GM13976 (cell line): ENCODE results near the gene RAE1.
"Not testable (repeated sequence)": the region's sequence is repeated elsewhere in the genome, so short reads cannot be mapped to it uniquely, and the experiment has no call there.

Experiments used
- DNase-seq: peaks from one replicate; pipeline ENCODE4 v3.0.0; 2012; ENCODE audit warnings: low spot score
- CTCF ChIP-seq: IDR thresholded peaks from 2 replicates; pipeline ENCODE4 v1.5.1; 2012; ENCODE audit warnings: borderline replicate concordance, mild to moderate bottlenecking; ENCODE audit not compliant: insufficient read depth; ENCODE audit errors: extremely low read depth, missing control alignments, control extremely low read depth
- in situ Hi-C: fragments of 300-500 bp; cut with MboI; formaldehyde crosslinking; loops from one replicate; pipeline ENCODE4 v1.12.0; 2022; ENCODE audit warnings: low sequenced_read_pairs, mixed read lengths, inconsistent platforms; ENCODE audit not compliant: unreplicated experiment

RAE1 gene

GRCh38 chr20:57413986-57414385 lies 62.9 kb downstream of the RAE1 start:
- no peak for TF ChIP-seq CTCF
- in situ Hi-C loops, result no loop called here
- DNase-seq, result no peak

GRCh38 chr20:57414867-57415592 lies 64.0 kb downstream of the RAE1 start:
- TF ChIP-seq CTCF, result no peak
- DNase-seq, result no peak
- in situ Hi-C loops, result no loop called here

- DNase-seq, result no peak
- no peak for TF ChIP-seq CTCF
- in situ Hi-C loops, result no loop called here
Observed at GRCh38 chr20:57415771-57416170, 64.7 kb downstream of the RAE1 start.

- in situ Hi-C loops, result no loop called here
- TF ChIP-seq CTCF, result no peak
- DNase-seq, result no peak
Observed at GRCh38 chr20:57416296-57417022, 65.4 kb downstream of the RAE1 start.

- DNase-seq, result no peak
- in situ Hi-C loops, result no loop called here
- TF ChIP-seq CTCF, result no peak
Observed at GRCh38 chr20:57417051-57417689, 66.1 kb downstream of the RAE1 start.

- in situ Hi-C loops, result no loop called here
- DNase-seq, result no peak
- no peak for TF ChIP-seq CTCF
Observed at GRCh38 chr20:57417830-57418780, 67.0 kb downstream of the RAE1 start.

- in situ Hi-C loops, DNase-seq: not testable (repeated sequence)
Observed at GRCh38 chr20:57419479-57419878, 68.4 kb downstream of the RAE1 start.
